HEK293T (cell line): ENCODE data around the gene KAT2B.

ENCODE experiments used
- BHLHE40 ChIP-seq: fragments of 450-650 bp; IDR thresholded peaks from 2 replicates; pipeline ENCODE4 v1.6.1; 2016; ENCODE audit warnings: mild to moderate bottlenecking, moderate library complexity, borderline replicate concordance
- FOXK2 ChIP-seq: fragments of 450-650 bp; IDR thresholded peaks from 2 replicates; pipeline ENCODE4 v1.6.1; 2016; ENCODE audit warnings: mild to moderate bottlenecking
- FOXM1 ChIP-seq: fragments of 450-650 bp; IDR thresholded peaks from 2 replicates; pipeline ENCODE4 v1.6.1; 2017; ENCODE audit warnings: mild to moderate bottlenecking, borderline replicate concordance
- SP1 ChIP-seq: fragments of 450-650 bp; IDR thresholded peaks from 2 replicates; pipeline ENCODE4 v1.6.1; 2017
- SUZ12 ChIP-seq: fragments of 450-650 bp; IDR thresholded peaks from 2 replicates; pipeline ENCODE4 v1.6.1; 2016; ENCODE audit warnings: mild to moderate bottlenecking
- TARDBP ChIP-seq: fragments of 450-650 bp; IDR thresholded peaks from 2 replicates; pipeline ENCODE4 v1.6.1; 2016

DNA sequence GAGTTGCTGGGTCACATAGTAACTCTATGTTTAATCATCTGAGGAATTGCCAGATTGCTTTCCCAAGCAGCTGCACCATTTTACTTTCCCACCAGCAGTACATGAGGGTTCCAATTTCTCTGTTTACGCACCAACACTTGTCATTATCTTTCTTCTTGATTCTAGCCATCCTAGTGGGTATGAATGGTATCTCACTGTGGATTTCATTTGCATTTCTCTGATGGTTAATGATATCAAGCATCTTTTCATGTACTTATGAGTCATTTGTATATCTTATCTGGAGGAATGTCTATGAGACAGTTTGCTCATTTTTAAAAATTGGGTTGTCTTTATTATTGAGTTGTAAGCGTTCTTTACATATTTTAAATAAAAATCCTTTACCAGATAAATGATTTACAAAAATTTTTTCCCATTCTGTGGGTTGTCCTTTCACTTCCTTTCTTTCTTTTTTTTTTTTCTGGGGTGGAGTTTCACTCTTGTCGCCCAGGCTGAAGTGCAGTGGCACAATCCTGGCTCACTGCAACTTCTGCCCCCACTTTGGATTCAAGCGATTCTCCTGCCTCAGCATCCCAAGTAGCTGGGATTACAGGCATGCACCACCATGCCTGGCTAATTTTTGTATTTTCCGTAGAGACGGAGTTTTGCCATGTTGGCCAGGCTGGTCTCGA is 154.7 kb downstream of the KAT2B start:
- TF ChIP-seq SUZ12 = no peak
- TF ChIP-seq SP1 = no peak
- TF ChIP-seq TARDBP = no peak
- TF ChIP-seq FOXK2 = no peak
- no peak for TF ChIP-seq FOXM1
- no peak for TF ChIP-seq BHLHE40
